ENCODE results near the gene PARD3.

- no peak for TF ChIP-seq POLR2A (IDR thresholded peaks at IDR 0.05; ENCODE audit: low read depth, low read length)
- no peak for TF ChIP-seq CTCF (IDR thresholded peaks at IDR 0.05; ENCODE audit: extremely low read depth in 1 of 2, insufficient read depth in 1 of 2, low read depth in 1 of 2, low read length in 2 of 2)
- TF ChIP-seq FOS (IDR thresholded peaks at IDR 0.05; ENCODE audit: borderline replicate concordance, insufficient read depth, low read length), result no peak
- no peak for TF ChIP-seq EZH2 (IDR thresholded peaks at IDR 0.05; ENCODE audit: borderline replicate concordance, low read depth, low read length, severe bottlenecking)
- TF ChIP-seq GATA2 (IDR thresholded peaks at IDR 0.05; ENCODE audit: insufficient read depth, insufficient read length, low read depth, low read length), result no peak
- no peak for TF ChIP-seq POLR2AphosphoS5 (IDR thresholded peaks at IDR 0.05; ENCODE audit: insufficient read depth, low read depth, low read length)
- TF ChIP-seq MAX (IDR thresholded peaks at IDR 0.05; ENCODE audit: insufficient read depth, insufficient read length), result no peak
- TF ChIP-seq MYC (IDR thresholded peaks at IDR 0.05; ENCODE audit: low read depth, low read length), result no peak
Measured at GRCh38 chr10:34474555-34475273, 340.4 kb downstream of the PARD3 start.
